Measurements from ENCODE around the gene ITIH4. TPM values are rescaled to one million over a fixed set of nuclear protein-coding genes. Genes with fewer than 3 reads are reported as not detected.

The ITIH4 gene
- total RNA-seq, 3 donors from 2014 or later, result 5.6 to 9.5 (median 5.8) TPM

DNA sequence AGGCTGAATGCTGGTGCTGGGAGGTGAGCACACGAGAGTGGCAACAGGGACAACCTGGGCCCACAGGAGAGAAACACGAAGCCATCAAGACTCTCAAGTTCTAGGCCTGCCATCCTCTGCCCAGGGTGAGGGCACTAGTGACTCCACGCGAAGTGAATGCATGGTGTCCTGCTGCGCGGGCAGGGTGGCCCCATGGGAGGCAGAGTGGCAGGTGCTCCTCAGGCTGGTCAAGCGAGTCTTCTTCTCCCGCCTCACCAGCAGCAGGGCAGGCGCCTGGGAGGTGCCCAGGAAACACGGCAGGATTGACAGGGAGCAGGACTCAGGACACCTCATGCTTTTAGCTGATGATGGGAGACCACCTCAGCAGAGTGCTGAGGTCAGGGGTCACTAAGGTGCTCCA is 40.0 kb upstream of the ITIH4 start:
- Histone ChIP-seq H3K36me3 (no peaks in the 10 kb centered on the region), H3K9me3 (no peaks in the 10 kb centered on the region), H3K4me3 (no peak overlapping the region), H3K4me1 (no peaks in the 10 kb centered on the region), H3K27me3 (no peaks in the 10 kb centered on the region), H3K27ac (no peak overlapping the region)
- intact Hi-C loops (cut with DNase I; ENCODE audit: low total_unique reads), result no loop called here
- TF ChIP-seq, protein P1, sequence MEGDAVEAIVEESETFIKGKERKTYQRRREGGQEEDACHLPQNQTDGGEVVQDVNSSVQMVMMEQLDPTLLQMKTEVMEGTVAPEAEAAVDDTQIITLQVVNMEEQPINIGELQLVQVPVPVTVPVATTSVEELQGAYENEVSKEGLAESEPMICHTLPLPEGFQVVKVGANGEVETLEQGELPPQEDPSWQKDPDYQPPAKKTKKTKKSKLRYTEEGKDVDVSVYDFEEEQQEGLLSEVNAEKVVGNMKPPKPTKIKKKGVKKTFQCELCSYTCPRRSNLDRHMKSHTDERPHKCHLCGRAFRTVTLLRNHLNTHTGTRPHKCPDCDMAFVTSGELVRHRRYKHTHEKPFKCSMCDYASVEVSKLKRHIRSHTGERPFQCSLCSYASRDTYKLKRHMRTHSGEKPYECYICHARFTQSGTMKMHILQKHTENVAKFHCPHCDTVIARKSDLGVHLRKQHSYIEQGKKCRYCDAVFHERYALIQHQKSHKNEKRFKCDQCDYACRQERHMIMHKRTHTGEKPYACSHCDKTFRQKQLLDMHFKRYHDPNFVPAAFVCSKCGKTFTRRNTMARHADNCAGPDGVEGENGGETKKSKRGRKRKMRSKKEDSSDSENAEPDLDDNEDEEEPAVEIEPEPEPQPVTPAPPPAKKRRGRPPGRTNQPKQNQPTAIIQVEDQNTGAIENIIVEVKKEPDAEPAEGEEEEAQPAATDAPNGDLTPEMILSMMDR (IDR thresholded peaks at IDR 0.05), result no peak
- no peak for TF ChIP-seq POLR2AphosphoS5 (IDR thresholded peaks at IDR 0.05)
- TF ChIP-seq POLR2A (IDR thresholded peaks at IDR 0.05), result no peak
- DNase-seq (ENCODE audit: low spot score in 2 of 2), result no peak

- TF ChIP-seq POLR2A (IDR thresholded peaks at IDR 0.05), result no peak
- TF ChIP-seq, protein P1 (IDR thresholded peaks at IDR 0.05), result no peak
- no peak for TF ChIP-seq POLR2AphosphoS5 (IDR thresholded peaks at IDR 0.05)
- intact Hi-C loops (cut with DNase I; ENCODE audit: low total_unique reads), result no loop called here
- H3K4me1 ChIP-seq, result no peaks in the 10 kb centered on the region
- H3K27me3 ChIP-seq, result no peaks in the 10 kb centered on the region
- no peaks in the 10 kb centered on the region for H3K36me3 ChIP-seq
- no peak overlapping the region for H3K4me3 ChIP-seq
- H3K27ac ChIP-seq, result no peak overlapping the region
- no peak for DNase-seq (ENCODE audit: low spot score in 2 of 2)
- no peaks in the 10 kb centered on the region for H3K9me3 ChIP-seq
These were observed 36.0 kb upstream of the ITIH4 start for GRCh38 chr3:52866427-52866826.

GRCh38 chr3:52865994-52866393 is 35.5 kb upstream of the ITIH4 start:
- TF ChIP-seq POLR2A (IDR thresholded peaks at IDR 0.05) (no peak), POLR2AphosphoS5 (IDR thresholded peaks at IDR 0.05) (no peak)
- TF ChIP-seq, protein P1 (IDR thresholded peaks at IDR 0.05), result no peak
- no peak overlapping the region for H3K4me3 ChIP-seq
- H3K9me3 ChIP-seq, result no peaks in the 10 kb centered on the region
- H3K4me1 ChIP-seq, result no peaks in the 10 kb centered on the region
- no peaks in the 10 kb centered on the region for H3K27me3 ChIP-seq
- no peak for DNase-seq (ENCODE audit: low spot score in 2 of 2)
- H3K36me3 ChIP-seq, result no peaks in the 10 kb centered on the region
- no peak overlapping the region for H3K27ac ChIP-seq
- intact Hi-C loops (cut with DNase I; ENCODE audit: low total_unique reads), result no loop called here

- TF ChIP-seq, protein P1 (IDR thresholded peaks at IDR 0.05), result no peak
- TF ChIP-seq POLR2AphosphoS5 (IDR thresholded peaks at IDR 0.05), result no peak
- no peak for TF ChIP-seq POLR2A (IDR thresholded peaks at IDR 0.05)
- DNase-seq (ENCODE audit: low spot score in 2 of 2), result no peak
- intact Hi-C loops (cut with DNase I; ENCODE audit: low total_unique reads), result no loop called here
These were observed 29.9 kb upstream of the ITIH4 start for GRCh38 chr3:52860424-52860768.

DNA sequence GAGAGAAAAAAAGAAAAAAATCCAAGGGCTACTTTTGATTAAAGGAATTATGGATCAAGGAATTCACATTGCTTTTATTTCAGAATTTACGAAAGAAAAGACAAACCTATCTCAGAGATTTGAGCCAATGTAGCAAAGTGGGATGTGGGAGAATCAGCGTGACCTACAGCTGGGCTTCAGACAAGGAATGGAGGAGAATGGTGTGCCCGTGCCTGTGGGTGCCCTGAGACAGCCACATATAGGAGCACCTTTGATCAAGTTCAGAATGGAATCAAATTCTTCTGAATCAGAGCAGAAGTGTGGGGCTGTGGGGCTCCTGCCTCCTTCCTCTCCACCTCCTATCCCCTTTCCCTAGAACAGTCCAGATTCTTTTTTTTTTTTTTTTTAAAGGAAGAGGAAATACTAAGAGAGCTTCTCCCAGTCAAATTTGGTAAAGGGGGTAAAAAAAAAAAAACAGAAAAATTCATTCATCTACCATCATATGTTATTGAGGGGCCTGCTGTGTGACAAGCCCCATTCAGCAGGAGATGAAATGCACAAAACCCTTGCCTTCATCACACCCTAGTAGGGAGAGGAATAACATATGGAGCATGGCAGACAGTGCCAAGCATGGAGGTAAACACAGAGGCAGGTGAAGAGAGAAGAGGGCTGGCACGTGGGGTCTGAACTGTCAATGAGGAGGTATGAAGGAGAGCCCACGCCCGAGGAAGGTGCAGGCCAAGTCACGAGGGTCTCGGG is 29.4 kb upstream of the ITIH4 start:
- Histone ChIP-seq H3K27me3 (no peaks in the 10 kb centered on the region), H3K9me3 (no peaks in the 10 kb centered on the region), H3K4me1 (no peaks in the 10 kb centered on the region), H3K36me3 (no peaks in the 10 kb centered on the region), H3K4me3 (no peak overlapping the region), H3K27ac (no peak overlapping the region)
- no peak for DNase-seq (ENCODE audit: low spot score in 2 of 2)
- intact Hi-C loops (cut with DNase I; ENCODE audit: low total_unique reads), result no loop called here
- TF ChIP-seq POLR2AphosphoS5 (IDR thresholded peaks at IDR 0.05) (no peak), POLR2A (IDR thresholded peaks at IDR 0.05) (no peak)
- TF ChIP-seq, protein P1 (IDR thresholded peaks at IDR 0.05), result no peak

More at GRCh38 chr3:52860424-52860768, 29.9 kb upstream of the ITIH4 start:
- H3K9me3 ChIP-seq, result no peaks in the 10 kb centered on the region
- H3K27me3 ChIP-seq, result no peaks in the 10 kb centered on the region
- H3K4me1 ChIP-seq, result no peaks in the 10 kb centered on the region
- H3K36me3 ChIP-seq, result no peaks in the 10 kb centered on the region
- H3K27ac ChIP-seq, result no peak overlapping the region
- H3K4me3 ChIP-seq, result no peak overlapping the region

Measured in breast epithelium (tissue), 4 donors.